ENCODE data around the gene TPD52L1. TPM values are rescaled to one million over a fixed set of nuclear protein-coding genes. Genes with fewer than 3 reads are reported as not detected.

Gene TPD52L1
- total RNA-seq, 1 experiment from 2014 or later, result 7.3 TPM

DNA sequence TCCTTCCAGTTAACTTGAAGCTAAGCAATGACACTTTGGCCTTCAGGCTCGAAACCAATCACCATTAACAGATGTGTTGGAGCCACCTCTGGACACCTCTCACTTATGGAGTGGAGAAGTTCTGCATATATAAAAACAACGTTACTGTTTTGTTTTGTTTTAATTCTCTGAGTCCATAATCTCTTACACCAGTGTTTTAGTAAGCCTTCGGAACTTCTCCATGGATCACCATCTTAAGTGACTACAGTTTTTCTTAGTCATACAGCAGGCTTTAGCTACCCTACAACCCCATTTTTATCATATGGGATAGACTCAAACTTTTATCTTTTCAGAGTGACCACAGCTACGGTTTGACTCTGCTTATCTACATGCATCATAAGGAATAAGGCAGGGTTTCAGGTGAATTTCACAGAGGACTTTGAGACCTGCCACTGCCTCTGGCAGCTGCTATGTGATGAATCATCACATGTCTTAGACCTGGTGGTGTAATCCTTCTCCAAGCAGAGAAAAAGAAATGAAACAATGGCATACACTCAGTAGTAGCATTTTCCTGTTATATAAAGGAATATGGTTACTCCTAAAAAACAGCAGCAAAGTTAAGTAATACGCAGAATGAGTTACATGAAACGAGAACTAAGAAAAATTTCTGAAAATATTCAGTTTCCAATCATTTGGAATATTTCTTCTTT lies 153.7 kb downstream of the TPD52L1 start:
- no peaks in the 10 kb centered on the region for H3K36me3 ChIP-seq (replicated peaks; ENCODE audit: control insufficient read depth, insufficient read depth, low read length)
- no peak overlapping the region for H3K4me3 ChIP-seq (ENCODE audit: insufficient read depth, low read depth, low read length)
- no peak for DNase-seq
- H3K27me3 ChIP-seq (ENCODE audit: control insufficient read depth, insufficient read depth, low read length), result no peaks in the 10 kb centered on the region

DNA sequence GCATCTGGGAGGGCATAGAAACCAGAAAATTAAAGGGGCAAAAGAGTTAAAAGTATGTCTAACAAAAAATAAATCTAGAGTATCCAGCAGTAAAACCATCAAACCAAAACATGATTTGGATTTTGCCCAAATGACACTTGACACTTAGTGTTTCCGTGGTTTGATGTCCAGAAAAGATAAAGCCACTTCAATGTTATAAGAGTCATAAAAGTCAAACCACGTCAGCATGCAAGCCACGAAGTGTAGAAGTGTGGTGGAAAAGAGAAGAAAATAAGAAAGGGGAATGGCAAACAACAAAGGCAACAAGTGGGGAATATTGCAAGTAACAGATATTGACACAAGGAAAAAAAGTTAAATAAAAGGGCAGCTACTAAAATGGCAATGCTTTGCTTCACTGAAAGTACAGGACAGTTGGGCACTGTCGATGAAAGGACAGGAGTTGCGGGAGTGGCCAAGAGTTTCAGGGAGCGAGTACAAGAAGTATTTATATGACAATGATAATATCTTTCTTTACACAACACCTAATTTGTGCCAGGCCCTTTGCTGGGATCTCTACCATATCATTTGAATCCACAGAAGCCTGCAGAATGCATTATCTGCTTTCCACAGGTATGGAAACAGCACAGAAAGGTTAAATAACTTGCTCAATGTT lies 154.5 kb downstream of the TPD52L1 start:
- Histone ChIP-seq H3K27me3 (ENCODE audit: control insufficient read depth, insufficient read depth, low read length) (no peaks in the 10 kb centered on the region), H3K36me3 (replicated peaks; ENCODE audit: control insufficient read depth, insufficient read depth, low read length) (no peaks in the 10 kb centered on the region), H3K4me3 (ENCODE audit: insufficient read depth, low read depth, low read length) (no peak overlapping the region)
- no peak for DNase-seq

DNA sequence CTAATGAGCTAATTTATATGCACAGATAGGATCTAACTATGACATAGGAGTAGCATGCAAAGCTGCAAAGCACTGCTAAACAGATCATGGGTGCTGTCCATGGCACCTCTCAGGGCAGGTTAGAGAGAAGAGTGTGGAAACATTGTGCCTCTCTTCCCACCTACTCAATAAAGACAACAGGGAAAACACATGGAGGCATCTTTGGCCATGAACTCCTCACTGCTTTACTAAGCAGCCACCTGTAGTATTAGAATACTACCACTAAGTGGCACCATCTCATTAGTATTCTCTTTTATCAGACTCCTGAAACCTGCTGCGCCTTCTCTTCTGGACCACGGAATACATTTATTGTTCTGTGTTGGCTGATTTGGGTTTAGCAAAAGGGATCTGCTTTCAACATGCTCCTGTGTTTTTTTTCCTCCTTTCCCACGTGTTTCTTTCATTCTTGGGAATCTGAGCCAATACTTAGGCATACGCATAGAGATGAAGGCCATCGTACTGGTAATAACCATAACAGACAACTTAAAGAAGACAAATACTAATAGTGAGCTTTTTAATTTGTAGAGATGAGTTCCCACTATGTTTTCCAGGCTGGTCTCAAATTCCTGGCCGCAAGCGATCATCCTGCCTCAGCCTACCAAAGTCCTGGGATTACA lies 157.5 kb downstream of the TPD52L1 start:
- peak; percentile 36 for DNase-seq

GRCh38 chr6:125312478-125312877 lies 158.9 kb downstream of the TPD52L1 start:
- no peak overlapping the region for H3K4me3 ChIP-seq (ENCODE audit: insufficient read depth, low read depth, low read length)
- H3K36me3 ChIP-seq (replicated peaks; ENCODE audit: control insufficient read depth, insufficient read depth, low read length), result no peaks in the 10 kb centered on the region
- no peaks in the 10 kb centered on the region for H3K27me3 ChIP-seq (ENCODE audit: control insufficient read depth, insufficient read depth, low read length)
- DNase-seq, result no peak

More for the DNA sequence above, 157.5 kb downstream of the TPD52L1 start:
- no peaks in the 10 kb centered on the region for H3K36me3 ChIP-seq (replicated peaks; ENCODE audit: control insufficient read depth, insufficient read depth, low read length)
- no peak overlapping the region for H3K4me3 ChIP-seq (ENCODE audit: insufficient read depth, low read depth, low read length)
- no peaks in the 10 kb centered on the region for H3K27me3 ChIP-seq (ENCODE audit: control insufficient read depth, insufficient read depth, low read length)

DNA sequence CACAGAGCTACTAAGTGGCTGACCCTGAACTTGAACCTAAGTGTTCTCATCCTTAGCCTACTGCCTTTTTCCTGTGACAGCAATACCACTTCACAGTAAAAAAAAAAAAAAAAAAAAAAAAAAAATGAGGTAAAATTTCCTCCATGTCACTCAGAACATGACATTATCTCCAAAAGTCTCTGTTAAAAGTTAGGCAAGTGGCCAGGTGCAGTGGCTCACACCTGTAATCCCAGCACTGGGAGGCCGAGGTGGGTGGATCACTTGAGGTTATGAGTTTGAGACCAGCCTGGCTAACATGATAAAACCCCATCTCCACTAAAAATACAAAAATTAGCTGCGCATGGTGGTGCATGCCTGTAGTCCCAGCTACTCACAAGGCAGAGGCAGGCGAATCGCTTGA lies 159.4 kb downstream of the TPD52L1 start:
- Histone ChIP-seq H3K4me3 (ENCODE audit: insufficient read depth, low read depth, low read length) (no peak overlapping the region), H3K27me3 (ENCODE audit: control insufficient read depth, insufficient read depth, low read length) (no peaks in the 10 kb centered on the region), H3K36me3 (replicated peaks; ENCODE audit: control insufficient read depth, insufficient read depth, low read length) (no peaks in the 10 kb centered on the region)
- DNase-seq, result no peak

Other genes with a start within 250 kb of the TPD52L1 start
- 2.9 and 7.1 TPM in 2 replicates for gene RNF217, start 191.3 kb upstream of the TPD52L1 start, total RNA-seq (2014; rRNA removed; shearing (Covaris generic))
- 109 and 118 TPM in 2 replicates for gene HDDC2, start 148.2 kb downstream of the TPD52L1 start, total RNA-seq (2014; rRNA removed; shearing (Covaris generic))

Data from H7 (cell line).